Endodermal cell (in vitro differentiated cells): ENCODE results near the gene OGFR. TPM values are rescaled to one million over a fixed set of nuclear protein-coding genes. Genes with fewer than 3 reads are reported as not detected.

ENCODE experiments used
- DNase-seq: peaks from one replicate; pipeline ENCODE4 v3.0.0-alpha.2; 2017
- H3K27ac ChIP-seq: 2 replicates; pipeline ENCODE4 v1.5.1; 2013; ENCODE audit warnings: mild to moderate bottlenecking, low read depth, low read length, moderate library complexity
- H3K27me3 ChIP-seq: 2 replicates; pipeline ENCODE4 v1.6.1; 2013; ENCODE audit warnings: mild to moderate bottlenecking, low read length, moderate library complexity; ENCODE audit not compliant: insufficient read depth, control insufficient read depth, poor library complexity, severe bottlenecking
- H3K36me3 ChIP-seq: 2 replicates; pipeline ENCODE4 v1.7.0; 2013; ENCODE audit warnings: mild to moderate bottlenecking, low read length, moderate library complexity; ENCODE audit not compliant: control insufficient read depth, insufficient read depth
- H3K4me1 ChIP-seq: one replicate; pipeline ENCODE4 v1.7.0; 2013; ENCODE audit warnings: low read length; ENCODE audit not compliant: control insufficient read depth, insufficient read depth
- H3K4me3 ChIP-seq: 2 replicates; pipeline ENCODE4 v1.5.1; 2013; ENCODE audit warnings: mild to moderate bottlenecking, low read length, moderate library complexity
- H3K9ac ChIP-seq: 2 replicates; pipeline ENCODE4 v1.6.1; 2013; ENCODE audit warnings: mild to moderate bottlenecking, low read length, moderate library complexity; ENCODE audit not compliant: poor library complexity, severe bottlenecking; ENCODE audit errors: extremely low read depth
- H3K9me3 ChIP-seq: 2 replicates; pipeline ENCODE4 v1.6.1; 2013; ENCODE audit warnings: mild to moderate bottlenecking, low read length, moderate library complexity; ENCODE audit not compliant: control insufficient read depth
- H3K27ac Mint-ChIP-seq: 2 replicates; pipeline ENCODE4 v1.8.0; 2020; ENCODE audit warnings: mixed read lengths
- H3K27me3 Mint-ChIP-seq: 2 replicates; pipeline ENCODE4 v1.8.0; 2021; ENCODE audit warnings: mild to moderate bottlenecking, mixed read lengths; ENCODE audit not compliant: insufficient read depth
- H3K36me3 Mint-ChIP-seq: 2 replicates; pipeline ENCODE4 v1.8.0; 2020; ENCODE audit warnings: low read depth, mixed read lengths
- H3K4me1 Mint-ChIP-seq: 2 replicates; pipeline ENCODE4 v1.8.0; 2020; ENCODE audit warnings: mixed read lengths
- H3K4me3 Mint-ChIP-seq: 2 replicates; pipeline ENCODE4 v1.8.0; 2020; ENCODE audit warnings: mild to moderate bottlenecking, moderate library complexity, mixed read lengths
- H3K9me3 Mint-ChIP-seq: 2 replicates; pipeline ENCODE4 v1.8.0; 2020; ENCODE audit warnings: mild to moderate bottlenecking, mixed read lengths
- CTCF ChIP-seq: fragments of 200-600 bp; sonication (generic); conservative IDR thresholded peaks from 2 replicates; pipeline ENCODE4 v1.5.0; 2021; ENCODE audit warnings: antibody characterized with exemption, mild to moderate bottlenecking
- WGBS, 2 experiments: methylation state at CpG; one replicate each; pipeline versions ENCODE4 v1.1.5 to v1.1.7; 2013; ENCODE audit warnings: missing lambda C conversion rate in 2 of 2, mixed read lengths in 1 of 2; ENCODE audit not compliant: insufficient coverage in 1 of 2, insufficient read length in 1 of 2; 5-methylcytosine and 5-hydroxymethylcytosine counted together
- total RNA-seq, 2 donors: library from RNA; stranded (reverse); fragmentation: NEBNext Ultra II Directional in 1 of 2; extraction: Animal tissue kit (Norgen Biotek cat#: 25700) in 1 of 2; gene quantifications; 2 replicates in 1 of 2; 3 replicates in 1 of 2; pipeline ENCODE4 v1.2.1, GENCODE V29; 2021

The OGFR gene
- total RNA-seq, 2 donors from 2014 or later = 28.1 to 28.5 TPM

GRCh38 chr20:62795023-62795761 lies 9.4 kb upstream of the OGFR start:
- peak; percentile 82 for DNase-seq
- Histone ChIP-seq H3K27me3 (peaks cover 16% of the 10 kb centered on the region), H3K9ac (no peak overlapping the region), H3K27ac (no peak overlapping the region), H3K36me3 (peaks cover 19% of the 10 kb centered on the region), H3K4me3 (peak overlapping the region; percentile 77), H3K4me1 (peaks cover 4% of the 10 kb centered on the region), H3K9me3 (no peaks in the 10 kb centered on the region)
- Mint-ChIP-seq H3K27ac (no peak overlapping the region), H3K4me3 (peak overlapping the region; percentile 70), H3K27me3 (peaks cover 18% of the 10 kb centered on the region), H3K36me3 (peaks cover 20% of the 10 kb centered on the region), H3K4me1 (no peaks in the 10 kb centered on the region), H3K9me3 (no peaks in the 10 kb centered on the region)
- 2% methylated on average over 55 to 68 of the region's 68 CpGs for WGBS, 2 experiments
- TF ChIP-seq CTCF = no peak

- Histone ChIP-seq H3K27ac (no peak overlapping the region), H3K36me3 (peaks cover 27% of the 10 kb centered on the region), H3K4me1 (peaks cover 4% of the 10 kb centered on the region), H3K9ac (no peak overlapping the region), H3K4me3 (peak overlapping the region; percentile 71), H3K27me3 (peaks cover 16% of the 10 kb centered on the region), H3K9me3 (no peaks in the 10 kb centered on the region)
- WGBS, 2 experiments = 35 to 84% methylated on average over 8 to 30 of the region's 53 CpGs
- DNase-seq = peak; percentile 70
- Mint-ChIP-seq H3K9me3 (no peaks in the 10 kb centered on the region), H3K4me3 (peak overlapping the region; percentile 70), H3K27ac (peak overlapping the region; percentile 55), H3K27me3 (peaks cover 18% of the 10 kb centered on the region), H3K4me1 (no peaks in the 10 kb centered on the region), H3K36me3 (peaks cover 26% of the 10 kb centered on the region)
- TF ChIP-seq CTCF = no peak
Measured at GRCh38 chr20:62796699-62797491, 7.7 kb upstream of the OGFR start.

GRCh38 chr20:62797671-62798532 lies 6.7 kb upstream of the OGFR start:
- H3K9me3 ChIP-seq = no peaks in the 10 kb centered on the region
- H3K9me3 Mint-ChIP-seq = no peaks in the 10 kb centered on the region
- WGBS, 2 experiments = 90 to 91% methylated on average over 22 to 26 of the region's 26 CpGs
- DNase-seq = no peak
- peaks cover 15% of the 10 kb centered on the region for H3K27me3 Mint-ChIP-seq
- TF ChIP-seq CTCF = no peak
- peak overlapping the region; percentile 71 for H3K4me3 ChIP-seq
- peaks cover 27% of the 10 kb centered on the region for H3K36me3 ChIP-seq
- H3K27ac ChIP-seq = no peak overlapping the region
- H3K4me1 ChIP-seq = peaks cover 4% of the 10 kb centered on the region
- H3K9ac ChIP-seq = no peak overlapping the region
- peaks cover 16% of the 10 kb centered on the region for H3K27me3 ChIP-seq
- H3K27ac Mint-ChIP-seq = no peak overlapping the region
- H3K4me1 Mint-ChIP-seq = no peaks in the 10 kb centered on the region
- peak overlapping the region; percentile 70 for H3K4me3 Mint-ChIP-seq
- peaks cover 26% of the 10 kb centered on the region for H3K36me3 Mint-ChIP-seq
